ENCODE results near the gene UGT2B7. TPM values are rescaled to one million over a fixed set of nuclear protein-coding genes. Genes with fewer than 3 reads are reported as not detected.

UGT2B7 gene
- total RNA-seq, 1 donor from 2014 or later, result 0.12 TPM

DNA sequence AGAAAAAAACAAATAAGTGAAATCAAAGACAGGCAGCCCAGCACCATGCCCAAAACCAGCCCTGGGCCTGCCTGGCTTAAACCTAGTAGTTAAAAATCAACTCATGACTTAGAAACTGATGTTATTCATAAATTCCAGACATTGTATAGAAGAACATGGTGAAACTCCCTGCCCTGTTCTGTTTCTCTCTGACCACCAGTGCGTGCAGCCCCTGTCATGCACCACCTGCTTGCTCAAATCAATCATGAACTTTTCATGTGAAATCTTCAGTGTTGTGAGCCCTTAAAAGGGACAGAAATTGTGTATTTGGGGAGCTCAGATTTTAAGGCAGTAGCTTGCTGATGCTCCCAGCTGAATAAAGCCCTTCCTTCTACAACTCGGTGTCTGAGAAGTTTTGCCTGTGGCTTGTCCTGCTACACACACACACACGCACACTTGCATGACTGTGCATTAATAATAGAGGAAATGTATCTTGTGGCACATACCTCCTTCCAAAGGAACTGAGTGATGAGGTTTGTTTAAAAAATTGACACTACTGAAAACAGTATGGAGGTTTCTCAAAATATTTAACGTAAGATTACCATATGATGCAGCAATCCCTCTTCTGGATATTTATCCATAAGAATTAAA is 39.2 kb upstream of the UGT2B7 start:
- H3K4me3 ChIP-seq (ENCODE audit: low read depth, low read length), result peak overlapping the region; percentile 71
- DNase-seq (ENCODE audit: low read depth), result peak; percentile 62
- TF ChIP-seq, protein P1, sequence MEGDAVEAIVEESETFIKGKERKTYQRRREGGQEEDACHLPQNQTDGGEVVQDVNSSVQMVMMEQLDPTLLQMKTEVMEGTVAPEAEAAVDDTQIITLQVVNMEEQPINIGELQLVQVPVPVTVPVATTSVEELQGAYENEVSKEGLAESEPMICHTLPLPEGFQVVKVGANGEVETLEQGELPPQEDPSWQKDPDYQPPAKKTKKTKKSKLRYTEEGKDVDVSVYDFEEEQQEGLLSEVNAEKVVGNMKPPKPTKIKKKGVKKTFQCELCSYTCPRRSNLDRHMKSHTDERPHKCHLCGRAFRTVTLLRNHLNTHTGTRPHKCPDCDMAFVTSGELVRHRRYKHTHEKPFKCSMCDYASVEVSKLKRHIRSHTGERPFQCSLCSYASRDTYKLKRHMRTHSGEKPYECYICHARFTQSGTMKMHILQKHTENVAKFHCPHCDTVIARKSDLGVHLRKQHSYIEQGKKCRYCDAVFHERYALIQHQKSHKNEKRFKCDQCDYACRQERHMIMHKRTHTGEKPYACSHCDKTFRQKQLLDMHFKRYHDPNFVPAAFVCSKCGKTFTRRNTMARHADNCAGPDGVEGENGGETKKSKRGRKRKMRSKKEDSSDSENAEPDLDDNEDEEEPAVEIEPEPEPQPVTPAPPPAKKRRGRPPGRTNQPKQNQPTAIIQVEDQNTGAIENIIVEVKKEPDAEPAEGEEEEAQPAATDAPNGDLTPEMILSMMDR (conservative IDR thresholded peaks at IDR 0.05; ENCODE audit: low read depth, low read length), result no peak

DNA sequence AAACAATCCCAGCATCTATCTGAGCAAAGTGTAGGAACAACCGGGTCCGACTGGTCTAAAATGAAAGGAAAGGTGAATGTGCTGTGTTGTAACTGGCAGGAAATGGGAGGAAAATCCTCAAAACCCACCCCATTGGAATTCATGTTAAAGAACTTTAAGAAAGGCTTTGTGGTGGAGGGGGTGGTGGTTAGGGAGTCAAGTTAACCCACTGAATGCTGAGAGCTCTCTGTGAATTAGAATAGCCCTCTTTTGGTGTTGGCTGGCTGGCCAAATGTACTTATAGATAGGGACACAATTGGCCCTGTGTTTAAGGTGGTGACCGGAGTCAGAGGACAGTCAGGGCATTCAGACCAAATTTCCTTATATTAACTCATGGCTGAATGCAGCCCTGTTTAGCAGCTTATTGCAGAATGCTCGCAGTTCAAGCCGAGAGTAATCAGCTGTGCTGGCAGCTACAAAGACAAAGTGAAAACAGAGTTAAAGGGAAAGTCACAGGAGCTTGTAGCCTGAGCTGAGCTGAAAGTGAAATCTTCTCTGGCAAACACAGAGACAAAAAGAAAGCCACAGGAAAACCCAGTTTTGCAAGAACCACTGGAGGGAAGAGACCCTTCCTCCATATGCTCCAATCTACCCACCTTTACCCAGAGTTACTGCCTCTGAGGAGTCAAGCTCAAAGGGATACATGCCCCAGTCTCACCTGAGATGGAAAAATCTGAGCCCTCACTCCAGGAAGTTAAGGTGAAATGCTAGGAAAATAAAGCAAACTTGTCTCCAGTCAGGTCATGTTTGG is 38.5 kb upstream of the UGT2B7 start:
- H3K4me3 ChIP-seq (ENCODE audit: low read depth, low read length), result peak overlapping the region; percentile 71
- DNase-seq (ENCODE audit: low read depth), result no peak
- TF ChIP-seq, protein P1 (conservative IDR thresholded peaks at IDR 0.05; ENCODE audit: low read depth, low read length), result no peak

DNA sequence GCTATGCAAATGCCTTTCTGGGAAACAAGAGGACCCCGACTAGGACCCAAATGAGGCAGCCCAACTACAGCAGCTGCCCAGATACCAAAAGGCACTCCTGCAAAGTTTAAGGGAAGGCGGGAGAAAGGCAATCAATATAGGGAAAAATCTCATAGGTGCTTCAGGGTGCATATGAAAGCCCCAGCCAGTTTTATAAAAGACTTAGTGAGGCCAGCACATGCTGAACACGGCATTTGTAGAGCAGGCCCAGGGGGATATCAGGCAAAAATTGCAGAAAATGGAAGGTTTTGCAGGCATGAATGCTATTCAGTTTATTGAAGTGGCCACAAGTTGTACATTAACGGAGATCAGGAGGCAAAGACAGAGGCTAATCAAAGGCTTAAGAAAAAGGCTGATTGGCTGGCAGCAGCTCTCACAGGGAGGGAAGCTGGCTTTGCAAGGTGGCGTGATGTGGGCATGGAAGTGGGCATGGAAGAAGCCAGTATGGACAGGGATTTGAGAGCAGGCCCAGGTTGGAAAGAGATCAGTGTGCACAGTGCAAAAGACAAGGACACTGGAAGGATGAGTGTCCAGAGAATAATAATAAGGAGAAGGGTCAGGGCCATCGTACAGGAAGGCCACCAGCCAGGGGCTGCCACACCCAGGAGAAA is 37.7 kb upstream of the UGT2B7 start:
- TF ChIP-seq, protein P1 (conservative IDR thresholded peaks at IDR 0.05; ENCODE audit: low read depth, low read length), result no peak
- DNase-seq (ENCODE audit: low read depth), result no peak
- H3K4me3 ChIP-seq (ENCODE audit: low read depth, low read length), result peak overlapping the region; percentile 71

GRCh38 chr4:69060651-69061308 is 35.5 kb upstream of the UGT2B7 start:
- TF ChIP-seq, protein P1 (conservative IDR thresholded peaks at IDR 0.05; ENCODE audit: low read depth, low read length), result peak; percentile 9
- no peak for DNase-seq (ENCODE audit: low read depth)
- H3K4me3 ChIP-seq (ENCODE audit: low read depth, low read length), result no peak overlapping the region

- TF ChIP-seq, protein P1 (conservative IDR thresholded peaks at IDR 0.05; ENCODE audit: low read depth, low read length), result no peak
- DNase-seq (ENCODE audit: low read depth), result no peak
Measured at GRCh38 chr4:69064391-69064790, 31.9 kb upstream of the UGT2B7 start.

DNA sequence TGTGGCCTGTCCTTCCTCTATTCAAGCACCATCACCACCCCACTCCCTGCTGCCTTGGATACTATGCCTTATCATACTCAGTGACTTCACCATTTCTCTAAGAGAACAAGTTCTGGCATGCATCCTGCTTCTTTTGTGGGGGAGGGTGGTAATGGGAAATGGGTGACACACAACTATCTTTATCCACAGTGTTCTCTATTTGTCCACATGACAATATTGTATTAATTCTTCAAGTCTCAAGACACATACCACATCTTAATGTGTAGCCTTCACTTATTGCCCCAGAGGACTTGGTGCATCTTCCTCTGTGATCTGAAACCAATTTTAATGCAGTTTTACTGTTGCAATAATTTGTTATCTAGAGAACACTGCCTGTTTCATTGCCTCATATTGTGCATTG is 29.3 kb upstream of the UGT2B7 start:
- DNase-seq (ENCODE audit: low read depth), result no peak
- no peak overlapping the region for H3K4me3 ChIP-seq (ENCODE audit: low read depth, low read length)
- TF ChIP-seq, protein P1 (conservative IDR thresholded peaks at IDR 0.05; ENCODE audit: low read depth, low read length), result no peak

More at GRCh38 chr4:69064391-69064790, 31.9 kb upstream of the UGT2B7 start:
- H3K4me3 ChIP-seq (ENCODE audit: low read depth, low read length), result no peak overlapping the region

Measured in epithelial cell of proximal tubule (primary cell).